Loucy (cell line): ENCODE measurements around the gene ZC3H12C.

Experiments
- H2AFZ ChIP-seq: fragments of 200-600 bp; sonication (generic); 2 replicates; pipeline ENCODE4 v1.6.0; 2016; ENCODE audit warnings: antibody characterized with exemption, mild to moderate bottlenecking, low read length, moderate library complexity
- H3F3A ChIP-seq: fragments of 200-600 bp; 2 replicates; pipeline ENCODE4 v1.6.0; 2016; ENCODE audit warnings: antibody characterized with exemption, low read depth, mild to moderate bottlenecking
- H3K27me3 ChIP-seq: fragments of 200-600 bp; sonication (generic); 2 replicates; pipeline ENCODE4 v1.6.1; 2014; ENCODE audit warnings: low read length, mild to moderate bottlenecking; ENCODE audit not compliant: insufficient read depth, poor library complexity, severe bottlenecking
- H3K36me3 ChIP-seq: fragments of 200-600 bp; sonication (generic); 2 replicates; pipeline ENCODE4 v1.6.1; 2016; ENCODE audit warnings: low read length; ENCODE audit not compliant: insufficient read depth
- H3K4me1 ChIP-seq: fragments of 200-600 bp; sonication (generic); 2 replicates; pipeline ENCODE4 v1.5.1; 2014; ENCODE audit warnings: low read length, mild to moderate bottlenecking; ENCODE audit not compliant: insufficient read depth, poor library complexity, severe bottlenecking
- H3K4me2 ChIP-seq: fragments of 200-600 bp; sonication (generic); 2 replicates; pipeline ENCODE4 v1.6.0; 2014; ENCODE audit warnings: antibody characterized with exemption, low read length, low read depth, mild to moderate bottlenecking; ENCODE audit not compliant: poor library complexity, severe bottlenecking
- H3K4me3 ChIP-seq: fragments of 200-600 bp; sonication (generic); 2 replicates; pipeline ENCODE4 v1.5.1; 2014; ENCODE audit warnings: low read length, mild to moderate bottlenecking, mixed read lengths; ENCODE audit not compliant: poor library complexity, severe bottlenecking
- H3K79me2 ChIP-seq: fragments of 200-600 bp; sonication (generic); 2 replicates; pipeline ENCODE4 v1.6.1; 2014; ENCODE audit warnings: low read length; ENCODE audit not compliant: insufficient read depth
- H3K9ac ChIP-seq: fragments of 200-600 bp; sonication (generic); 2 replicates; pipeline ENCODE4 v1.6.0; 2014; ENCODE audit warnings: mild to moderate bottlenecking, low read depth, low read length, moderate library complexity; ENCODE audit not compliant: poor library complexity, severe bottlenecking
- H3K9me2 ChIP-seq: fragments of 200-600 bp; sonication (generic); replicated peaks from 2 replicates; pipeline ENCODE4 v1.6.1; 2016; ENCODE audit warnings: low read depth, low read length, mixed read lengths
- H3K9me3 ChIP-seq: fragments of 200-600 bp; sonication (generic); 2 replicates; pipeline ENCODE4 v1.6.1; 2014; ENCODE audit warnings: mild to moderate bottlenecking, antibody characterized with exemption, low read length, low read depth; ENCODE audit not compliant: insufficient read depth
- H4K20me1 ChIP-seq: fragments of 200-600 bp; sonication (generic); 2 replicates; pipeline ENCODE4 v1.6.0; 2014; ENCODE audit warnings: antibody characterized with exemption, low read length, mild to moderate bottlenecking; ENCODE audit not compliant: insufficient read depth, poor library complexity, severe bottlenecking
- CTCF ChIP-seq: fragments of 200-600 bp; sonication (generic); conservative IDR thresholded peaks from 2 replicates; pipeline ENCODE4 v1.5.1; 2014; ENCODE audit warnings: mild to moderate bottlenecking, antibody characterized with exemption, low read length
- EZH2phosphoT487 ChIP-seq: fragments of 200-600 bp; IDR thresholded peaks from 2 replicates; pipeline ENCODE4 v1.6.1; 2018; ENCODE audit warnings: antibody characterized with exemption, mild to moderate bottlenecking, moderate library complexity, borderline replicate concordance

The ZC3H12C gene

GRCh38 chr11:110092515-110093406, at the start of gene ZC3H12C:
TSS of gene ZC3H12C (plus strand) at chr11:110093392. CDS start at chr11:110093412, 20 bp downstream.
- Histone ChIP-seq H3K27me3 (no peaks in the 10 kb centered on the region), H3K4me2 (peak within 1 kb of the TSS; percentile 83), H3K79me2 (no peaks in the 10 kb centered on the region), H3K4me3 (peak within 1 kb of the TSS; percentile 74), H3F3A (no peaks in the 10 kb centered on the region), H3K36me3 (no peaks in the 10 kb centered on the region), H4K20me1 (no peaks in the 10 kb centered on the region), H3K9me2 (no peaks in the 10 kb centered on the region), H2AFZ (peak within 1 kb of the TSS; percentile 76; the same call in 1 of the 2 replicates), H3K9ac (peak within 1 kb of the TSS; percentile 68), H3K9me3 (no peaks in the 10 kb centered on the region), H3K4me1 (peaks cover 16% of the 10 kb centered on the region)
- no peak for TF ChIP-seq EZH2phosphoT487
- no peak; the same call in 1 of the 2 replicates for TF ChIP-seq CTCF

GRCh38 chr11:110044226-110044968, 48.8 kb upstream of the ZC3H12C start:
- Histone ChIP-seq H3K4me2 (no peak overlapping the region), H4K20me1 (no peaks in the 10 kb centered on the region), H3F3A (no peaks in the 10 kb centered on the region), H3K9ac (no peak overlapping the region), H3K27me3 (no peaks in the 10 kb centered on the region), H3K9me2 (no peaks in the 10 kb centered on the region), H3K9me3 (no peaks in the 10 kb centered on the region), H3K79me2 (no peaks in the 10 kb centered on the region), H2AFZ (no peak overlapping the region), H3K36me3 (no peaks in the 10 kb centered on the region), H3K4me3 (no peak overlapping the region), H3K4me1 (no peaks in the 10 kb centered on the region)
- no peak for TF ChIP-seq CTCF
- no peak for TF ChIP-seq EZH2phosphoT487

GRCh38 chr11:110046775-110047380, 46.3 kb upstream of the ZC3H12C start:
- no peak overlapping the region for H2AFZ ChIP-seq

More at GRCh38 chr11:110046775-110047380, 46.3 kb upstream of the ZC3H12C start:
- no peak for TF ChIP-seq CTCF
- no peak for TF ChIP-seq EZH2phosphoT487
- H3F3A ChIP-seq = no peaks in the 10 kb centered on the region
- no peaks in the 10 kb centered on the region for H3K9me3 ChIP-seq
- H3K27me3 ChIP-seq = no peaks in the 10 kb centered on the region
- no peaks in the 10 kb centered on the region for H4K20me1 ChIP-seq
- H3K4me2 ChIP-seq = no peak overlapping the region
- H3K4me3 ChIP-seq = no peak overlapping the region
- H3K4me1 ChIP-seq = no peaks in the 10 kb centered on the region
- H3K36me3 ChIP-seq = no peaks in the 10 kb centered on the region
- H3K9ac ChIP-seq = no peak overlapping the region
- no peaks in the 10 kb centered on the region for H3K9me2 ChIP-seq
- no peaks in the 10 kb centered on the region for H3K79me2 ChIP-seq
